Adipocyte (in vitro differentiated cells): Measurements from ENCODE around the gene FGFR2.

Source experiments
- DNase-seq: peaks from one replicate; pipeline ENCODE4 v3.0.0-alpha.2; 2015; ENCODE audit warnings: low read depth
- H3K27me3 ChIP-seq: replicated peaks from 2 replicates; pipeline ENCODE4 v1.7.0; 2013; ENCODE audit warnings: mild to moderate bottlenecking, low read length, moderate library complexity; ENCODE audit not compliant: control insufficient read depth, insufficient read depth
- H3K36me3 ChIP-seq: 2 replicates; pipeline ENCODE4 v1.7.0; 2013; ENCODE audit warnings: low read length, mild to moderate bottlenecking, moderate library complexity; ENCODE audit not compliant: control insufficient read depth, insufficient read depth, severe bottlenecking
- H3K4me1 ChIP-seq: 2 replicates; pipeline ENCODE4 v1.7.0; 2013; ENCODE audit warnings: mild to moderate bottlenecking, low read length, moderate library complexity; ENCODE audit not compliant: control insufficient read depth, insufficient read depth
- H3K4me3 ChIP-seq: 2 replicates; pipeline ENCODE4 v1.7.0; 2013; ENCODE audit warnings: mild to moderate bottlenecking, low read length, moderate library complexity
- H3K9ac ChIP-seq: 2 replicates; pipeline ENCODE4 v1.7.0; 2013; ENCODE audit warnings: mild to moderate bottlenecking, low read length, moderate library complexity
- H3K9me3 ChIP-seq: 2 replicates; pipeline ENCODE4 v1.7.0; 2013; ENCODE audit warnings: mild to moderate bottlenecking, low read length, moderate library complexity; ENCODE audit not compliant: control insufficient read depth

FGFR2 gene

GRCh38 chr10:121583258-121583657 is 15.0 kb downstream of the FGFR2 start:
- no peak overlapping the region for H3K4me3 ChIP-seq
- no peak overlapping the region for H3K9ac ChIP-seq
- H3K27me3 ChIP-seq: peaks cover 3% of the 10 kb centered on the region
- no peak for DNase-seq
- no peaks in the 10 kb centered on the region for H3K4me1 ChIP-seq
- H3K9me3 ChIP-seq: peaks cover 4% of the 10 kb centered on the region
- H3K36me3 ChIP-seq: no peaks in the 10 kb centered on the region

DNA sequence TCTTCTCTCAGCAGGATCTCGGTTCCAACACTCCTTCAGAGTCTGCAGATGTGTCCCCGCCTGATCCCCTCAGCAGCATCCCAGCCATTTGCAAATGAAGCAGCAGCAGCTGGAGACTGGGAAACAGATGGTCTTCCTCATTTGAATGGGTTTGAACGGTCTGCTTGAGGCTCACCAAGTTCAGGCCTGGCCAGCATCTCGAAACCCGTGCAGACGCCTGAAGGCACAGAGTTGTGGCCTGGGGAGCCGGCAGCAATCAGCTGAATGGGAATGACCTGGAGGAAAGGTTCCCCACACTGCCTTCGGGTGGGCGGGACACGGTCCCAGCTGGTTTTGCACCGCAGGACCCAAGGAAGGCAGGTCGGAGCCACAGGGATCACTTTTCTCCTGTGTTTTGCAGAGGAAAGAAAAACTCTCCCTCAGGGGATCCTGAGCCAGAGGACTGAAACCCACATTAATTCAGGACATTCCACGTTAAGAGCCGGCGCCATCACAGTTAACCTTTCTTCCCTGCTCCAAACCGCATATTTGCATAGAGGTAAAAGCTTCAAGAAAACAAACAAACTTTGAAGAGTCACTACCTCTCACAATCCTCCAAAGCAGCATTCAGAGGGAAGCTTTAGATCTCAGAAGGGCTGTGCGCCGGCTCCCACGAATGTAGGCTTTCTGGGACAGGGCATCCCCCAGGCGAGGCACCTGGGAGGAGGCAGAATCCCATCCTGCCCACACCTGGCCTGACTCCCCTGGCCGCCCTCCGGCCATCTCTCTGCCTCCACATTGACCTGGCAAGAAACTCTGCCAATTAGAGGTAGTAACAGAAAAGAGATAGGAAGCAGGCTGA is 17.7 kb downstream of the FGFR2 start:
- Histone ChIP-seq H3K4me3 (no peak overlapping the region), H3K27me3 (peaks cover 3% of the 10 kb centered on the region), H3K36me3 (no peaks in the 10 kb centered on the region), H3K4me1 (no peaks in the 10 kb centered on the region), H3K9ac (no peak overlapping the region), H3K9me3 (no peaks in the 10 kb centered on the region)
- DNase-seq: no peak

DNA sequence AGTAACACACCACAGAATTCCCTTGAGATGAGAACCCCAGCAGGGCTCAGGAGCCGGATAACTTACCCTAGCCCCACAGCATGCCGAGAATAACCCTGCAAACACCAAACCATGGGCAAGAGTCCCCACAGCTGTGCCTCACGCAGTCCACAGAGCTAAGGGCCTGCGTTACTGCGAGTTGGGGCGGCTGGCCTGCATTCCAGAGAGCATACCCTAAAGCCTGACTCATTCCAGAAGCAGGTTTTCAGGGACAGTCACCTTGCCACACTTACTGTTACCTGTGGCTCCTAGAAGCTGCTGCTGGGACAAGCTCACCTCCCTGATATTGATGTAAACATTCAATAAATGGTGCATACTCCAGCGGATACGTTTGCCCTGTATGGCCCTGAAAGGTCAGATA is 18.6 kb downstream of the FGFR2 start:
- Histone ChIP-seq H3K4me3 (no peak overlapping the region), H3K27me3 (peaks cover 3% of the 10 kb centered on the region), H3K9ac (no peak overlapping the region), H3K36me3 (no peaks in the 10 kb centered on the region), H3K4me1 (no peaks in the 10 kb centered on the region), H3K9me3 (no peaks in the 10 kb centered on the region)
- DNase-seq: no peak

DNA sequence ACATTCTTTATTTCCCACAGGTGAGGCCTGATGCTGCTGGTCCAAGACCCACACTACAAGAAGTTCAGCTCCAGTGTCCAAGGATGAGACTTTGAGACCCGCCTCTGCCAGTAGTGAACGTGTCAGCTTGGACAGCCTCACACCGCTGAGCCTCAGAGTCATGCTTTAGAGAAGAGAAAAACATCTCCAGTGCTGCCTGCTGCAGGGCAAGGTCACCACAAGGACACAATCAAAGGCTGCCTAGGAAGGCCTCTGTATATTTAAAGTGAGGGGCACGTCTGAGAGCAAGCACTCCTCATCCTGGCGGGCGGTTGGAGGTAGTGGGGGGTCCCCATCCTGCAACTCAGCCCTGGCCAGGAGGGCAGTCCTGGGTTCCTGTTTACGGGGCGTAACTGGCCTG is 19.3 kb downstream of the FGFR2 start:
- Histone ChIP-seq H3K4me1 (no peaks in the 10 kb centered on the region), H3K9me3 (no peaks in the 10 kb centered on the region), H3K9ac (no peak overlapping the region)

GRCh38 chr10:121578298-121578697 is 19.9 kb downstream of the FGFR2 start:
- H3K4me3 ChIP-seq: no peak overlapping the region
- H3K27me3 ChIP-seq: peaks cover 3% of the 10 kb centered on the region
- DNase-seq: no peak
- no peaks in the 10 kb centered on the region for H3K4me1 ChIP-seq
- H3K9ac ChIP-seq: no peak overlapping the region
- H3K36me3 ChIP-seq: no peaks in the 10 kb centered on the region
- no peaks in the 10 kb centered on the region for H3K9me3 ChIP-seq

More for the DNA sequence above, 19.3 kb downstream of the FGFR2 start:
- no peak overlapping the region for H3K4me3 ChIP-seq
- peaks cover 3% of the 10 kb centered on the region for H3K27me3 ChIP-seq
- H3K36me3 ChIP-seq: no peaks in the 10 kb centered on the region
- no peak for DNase-seq

GRCh38 chr10:121577568-121577967 is 20.7 kb downstream of the FGFR2 start:
- Histone ChIP-seq H3K4me1 (no peaks in the 10 kb centered on the region), H3K9ac (no peak overlapping the region)

DNA sequence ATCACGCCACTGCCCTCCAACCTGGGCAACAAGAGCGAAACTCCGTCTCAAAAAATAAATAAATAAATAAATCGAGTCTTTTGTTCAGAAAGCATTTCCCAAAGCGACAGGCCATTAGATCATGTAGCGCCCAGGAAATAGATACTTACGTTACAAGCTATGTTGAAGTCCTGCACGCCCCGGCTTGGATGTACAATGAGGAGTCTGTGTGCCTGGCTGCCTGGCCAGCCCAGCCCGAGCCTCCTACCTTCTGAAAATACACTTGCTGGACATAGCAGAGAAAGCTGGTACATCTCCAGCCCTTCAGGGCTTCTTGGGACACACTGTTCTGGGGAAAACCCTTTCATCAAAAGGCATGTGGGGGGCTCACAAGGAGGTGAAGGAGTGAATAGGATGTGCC is 22.1 kb downstream of the FGFR2 start:
- Histone ChIP-seq H3K27me3 (peaks cover 3% of the 10 kb centered on the region), H3K36me3 (no peaks in the 10 kb centered on the region), H3K4me3 (no peak overlapping the region), H3K9me3 (no peaks in the 10 kb centered on the region), H3K9ac (no peak overlapping the region), H3K4me1 (no peaks in the 10 kb centered on the region)
- DNase-seq: no peak

More at GRCh38 chr10:121577568-121577967, 20.7 kb downstream of the FGFR2 start:
- Histone ChIP-seq H3K9me3 (no peaks in the 10 kb centered on the region), H3K27me3 (peaks cover 3% of the 10 kb centered on the region), H3K4me3 (no peak overlapping the region), H3K36me3 (no peaks in the 10 kb centered on the region)
- no peak for DNase-seq

- Histone ChIP-seq H3K9me3 (no peaks in the 10 kb centered on the region), H3K9ac (no peak overlapping the region), H3K36me3 (no peaks in the 10 kb centered on the region), H3K27me3 (peaks cover under 1% of the 10 kb centered on the region), H3K4me3 (no peak overlapping the region), H3K4me1 (no peaks in the 10 kb centered on the region)
- DNase-seq: no peak
These were observed 23.6 kb downstream of the FGFR2 start for GRCh38 chr10:121574519-121575166.

GRCh38 chr10:121573538-121573941 is 24.7 kb downstream of the FGFR2 start:
- no peak for DNase-seq
- Histone ChIP-seq H3K9ac (no peak overlapping the region), H3K36me3 (no peaks in the 10 kb centered on the region), H3K9me3 (no peaks in the 10 kb centered on the region), H3K4me1 (no peaks in the 10 kb centered on the region), H3K4me3 (no peak overlapping the region), H3K27me3 (no peaks in the 10 kb centered on the region)

- Histone ChIP-seq H3K4me1 (peaks cover 4% of the 10 kb centered on the region), H3K4me3 (no peak overlapping the region), H3K9ac (no peak overlapping the region), H3K27me3 (no peaks in the 10 kb centered on the region), H3K9me3 (no peaks in the 10 kb centered on the region), H3K36me3 (no peaks in the 10 kb centered on the region)
- no peak for DNase-seq
These were observed 25.2 kb downstream of the FGFR2 start for GRCh38 chr10:121572859-121573537.

- no peaks in the 10 kb centered on the region for H3K9me3 ChIP-seq
- no peak for DNase-seq
- H3K9ac ChIP-seq: no peak overlapping the region
- H3K4me1 ChIP-seq: peaks cover 8% of the 10 kb centered on the region
- no peaks in the 10 kb centered on the region for H3K36me3 ChIP-seq
- H3K27me3 ChIP-seq: no peaks in the 10 kb centered on the region
- no peak overlapping the region for H3K4me3 ChIP-seq
These were observed 27.9 kb downstream of the FGFR2 start for GRCh38 chr10:121570315-121570714.
